Left renal cortex interstitium (tissue), 4 donors: Measurements from ENCODE around the gene MR1. TPM values are rescaled to one million over a fixed set of nuclear protein-coding genes. Genes with fewer than 3 reads are reported as not detected.

Source experiments
- DNase-seq, 4 donors: peaks; one replicate each; pipeline ENCODE4 v3.0.0-alpha.2; 2013; ENCODE audit warnings: low read depth in 4 of 4, low spot score in 2 of 4, missing footprints in 1 of 4
- polyA plus RNA-seq, 4 donors: library from polyadenylated mRNA; unstranded; fragments of 120-200 nt; gene quantifications; one replicate each; pipeline ENCODE4 v1.2.1, GENCODE V29; 2013; ENCODE audit not compliant: insufficient read length in 4 of 4

Gene MR1
- polyA plus RNA-seq, 4 donors = 3.4 to 6.6 (median 4.9) TPM

GRCh38 chr1:181104790-181105133 is 71.0 kb downstream of the MR1 start:
- DNase-seq = no peak

GRCh38 chr1:181105134-181106021 is 71.6 kb downstream of the MR1 start:
- peak in 2 of 4 donors; percentile 79 to 85 for DNase-seq

- DNase-seq = no peak
Measured at GRCh38 chr1:181106022-181106312, 72.2 kb downstream of the MR1 start.

- DNase-seq = no peak
Measured at GRCh38 chr1:181106479-181106878, 72.7 kb downstream of the MR1 start.

GRCh38 chr1:181107711-181108110 is 73.9 kb downstream of the MR1 start:
- DNase-seq = no peak

- DNase-seq = no peak
Measured at GRCh38 chr1:181108304-181108867, 74.6 kb downstream of the MR1 start.

GRCh38 chr1:181110013-181110412 is 76.2 kb downstream of the MR1 start:
- no peak for DNase-seq

Other genes starting within 250 kb of the MR1 start
- 10 to 100 TPM in 2 of 4 donors, 1 to 10 TPM in 2; 8.3 to 13.5 (median 10.3) TPM for gene KIAA1614, start 121.1 kb upstream of the MR1 start, polyA plus RNA-seq
- 10 to 100 TPM; 27.1 to 29.0 (median 27.9) TPM for gene STX6, start 11.1 kb upstream of the MR1 start, polyA plus RNA-seq
- 1 to 10 TPM; 5.8 to 7.9 (median 6.3) TPM for gene IER5, start 54.7 kb downstream of the MR1 start, polyA plus RNA-seq